Activated naive CD8-positive, alpha-beta T cell treated with anti-CD3 and anti-CD28 coated beads, Interleukin-2, amount 50 U/mL, for 24 hours (primary cell): Measurements from ENCODE around the gene TOP3A.
A peak's percentile ranks its signal among the peaks of the same experiment; 100 is the strongest.

Experiments used
- ATAC-seq: fragments of 150-1000 bp; cut with Tn5 transposase; one replicate; pipeline ENCODE4 v1.10.0; 2021
- DNase-seq: peaks from one replicate; pipeline ENCODE4 v3.0.0; 2021
- H3K27ac Mint-ChIP-seq: one replicate; pipeline ENCODE4 v1.8.0; 2021; ENCODE audit warnings: mild to moderate bottlenecking, mixed read lengths
- H3K27me3 Mint-ChIP-seq: one replicate; pipeline ENCODE4 v1.8.0; 2021; ENCODE audit warnings: mixed read lengths
- H3K36me3 Mint-ChIP-seq: one replicate; pipeline ENCODE4 v1.8.0; 2021; ENCODE audit warnings: low read depth, mixed read lengths
- H3K4me1 Mint-ChIP-seq: one replicate; pipeline ENCODE4 v1.8.0; 2021; ENCODE audit warnings: mixed read lengths
- H3K4me3 Mint-ChIP-seq: one replicate; pipeline ENCODE4 v1.8.0; 2021; ENCODE audit warnings: mild to moderate bottlenecking, moderate library complexity, mixed read lengths
- H3K9me3 Mint-ChIP-seq: one replicate; pipeline ENCODE4 v1.8.0; 2021; ENCODE audit warnings: mixed read lengths

TOP3A gene

GRCh38 chr17:18331879-18332278 lies 17.1 kb upstream of the TOP3A start:
- Mint-ChIP-seq H3K36me3 (peaks cover 17% of the 10 kb centered on the region), H3K27ac (no peak overlapping the region), H3K27me3 (no peaks in the 10 kb centered on the region), H3K4me3 (no peak overlapping the region), H3K4me1 (peaks cover 6% of the 10 kb centered on the region), H3K9me3 (no peaks in the 10 kb centered on the region)
- ATAC-seq: no peak
- no peak for DNase-seq

DNA sequence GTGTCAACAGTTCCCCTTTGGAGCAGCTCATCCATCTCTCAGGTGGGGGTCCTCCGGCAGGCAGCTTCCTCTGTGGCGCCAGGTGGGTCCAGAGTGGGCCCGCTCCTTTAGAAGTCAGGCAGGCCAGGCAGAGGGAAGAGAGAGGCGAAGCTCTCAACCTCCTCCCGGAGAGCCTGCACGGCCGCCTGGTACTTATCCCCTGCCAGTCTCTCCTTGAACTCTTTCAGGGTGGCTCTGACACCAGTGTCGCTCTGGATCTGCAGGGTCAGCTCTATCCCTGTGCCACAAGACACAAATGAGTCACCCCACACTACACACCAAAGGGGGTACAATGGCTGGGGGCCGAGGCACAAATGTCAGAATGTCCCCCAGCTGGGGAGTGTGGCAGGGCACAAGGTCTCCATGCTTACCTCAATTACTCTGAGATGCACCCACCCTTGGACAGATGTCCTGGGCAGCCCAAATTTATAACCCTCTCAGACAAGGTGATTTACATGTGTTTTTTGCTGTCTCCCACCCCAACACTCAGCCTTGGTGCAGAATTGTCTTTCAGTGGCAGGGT lies 13.9 kb upstream of the TOP3A start:
- H3K27me3 Mint-ChIP-seq: no peaks in the 10 kb centered on the region
- no peak overlapping the region for H3K27ac Mint-ChIP-seq
- H3K36me3 Mint-ChIP-seq: peaks cover 14% of the 10 kb centered on the region
- ATAC-seq (no peak), DNase-seq (no peak)
- no peak overlapping the region for H3K4me3 Mint-ChIP-seq
- no peaks in the 10 kb centered on the region for H3K9me3 Mint-ChIP-seq
- H3K4me1 Mint-ChIP-seq: peaks cover 15% of the 10 kb centered on the region

DNA sequence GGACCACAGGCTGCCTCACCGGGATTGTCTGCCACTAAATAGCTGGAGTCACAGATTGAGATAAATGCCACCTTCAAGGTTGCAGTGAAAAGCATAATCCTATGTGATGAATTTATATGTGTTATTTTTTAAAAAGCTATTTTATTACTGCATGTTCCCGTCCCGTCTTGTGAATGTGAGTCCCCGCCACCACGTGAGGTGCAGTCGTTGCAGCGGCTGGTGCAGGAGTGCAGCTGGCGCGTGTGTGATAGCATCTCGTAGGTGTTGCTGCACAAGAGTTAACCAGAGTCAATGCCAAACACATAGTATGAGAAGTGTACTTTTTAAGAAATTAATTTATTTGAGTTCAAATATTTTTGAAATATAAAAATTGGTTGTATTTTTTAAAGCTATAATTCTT lies 12.8 kb upstream of the TOP3A start:
- Mint-ChIP-seq H3K27me3 (no peaks in the 10 kb centered on the region), H3K27ac (no peak overlapping the region), H3K4me1 (peaks cover 15% of the 10 kb centered on the region), H3K36me3 (peaks cover 14% of the 10 kb centered on the region), H3K9me3 (no peaks in the 10 kb centered on the region), H3K4me3 (no peak overlapping the region)
- ATAC-seq (no peak), DNase-seq (no peak)

DNA sequence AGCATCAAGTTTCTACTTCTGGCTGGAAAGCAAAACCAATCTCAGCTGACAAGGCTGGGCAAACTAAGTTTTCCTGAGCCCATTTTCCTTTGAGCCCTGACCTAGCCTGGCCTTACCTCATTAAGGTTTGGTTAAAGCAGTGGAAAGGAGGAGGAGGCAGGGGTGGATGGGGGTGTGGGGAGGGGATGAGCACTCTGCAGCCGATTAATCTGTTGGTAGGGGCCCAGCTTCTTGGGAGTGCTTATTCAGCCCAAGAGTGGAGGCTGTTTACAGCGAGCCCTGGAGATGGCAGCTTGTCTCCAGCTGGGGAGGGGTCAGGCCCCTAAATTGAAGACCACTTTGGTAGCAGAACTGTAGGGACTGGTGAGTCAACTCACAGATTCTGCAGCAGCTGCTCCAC lies 12.3 kb upstream of the TOP3A start:
- Mint-ChIP-seq H3K4me1 (peaks cover 13% of the 10 kb centered on the region), H3K4me3 (no peak overlapping the region), H3K36me3 (peaks cover 14% of the 10 kb centered on the region), H3K27ac (no peak overlapping the region), H3K27me3 (no peaks in the 10 kb centered on the region), H3K9me3 (no peaks in the 10 kb centered on the region)
- no peak for ATAC-seq
- no peak for DNase-seq

- no peaks in the 10 kb centered on the region for H3K27me3 Mint-ChIP-seq
- peaks cover 14% of the 10 kb centered on the region for H3K36me3 Mint-ChIP-seq
- H3K4me1 Mint-ChIP-seq: peaks cover 11% of the 10 kb centered on the region
- no peaks in the 10 kb centered on the region for H3K9me3 Mint-ChIP-seq
- ATAC-seq (no peak), DNase-seq (no peak)
- peak overlapping the region; percentile 15 for H3K27ac Mint-ChIP-seq
- H3K4me3 Mint-ChIP-seq: no peak overlapping the region
These were observed 11.8 kb upstream of the TOP3A start for GRCh38 chr17:18326572-18326971.

GRCh38 chr17:18326039-18326438 lies 11.2 kb upstream of the TOP3A start:
- Mint-ChIP-seq H3K27me3 (no peaks in the 10 kb centered on the region), H3K4me3 (no peak overlapping the region), H3K4me1 (peaks cover 12% of the 10 kb centered on the region), H3K36me3 (peaks cover 14% of the 10 kb centered on the region), H3K27ac (peak overlapping the region; percentile 15), H3K9me3 (no peaks in the 10 kb centered on the region)
- no peak for ATAC-seq
- no peak for DNase-seq

GRCh38 chr17:18324140-18325050 lies 9.6 kb upstream of the TOP3A start:
- H3K36me3 Mint-ChIP-seq: peaks cover 13% of the 10 kb centered on the region
- H3K27ac Mint-ChIP-seq: peak overlapping the region; percentile 44
- ATAC-seq (no peak), DNase-seq (no peak)
- H3K4me1 Mint-ChIP-seq: peaks cover 26% of the 10 kb centered on the region
- H3K4me3 Mint-ChIP-seq: no peak overlapping the region
- no peaks in the 10 kb centered on the region for H3K27me3 Mint-ChIP-seq
- H3K9me3 Mint-ChIP-seq: no peaks in the 10 kb centered on the region

- Mint-ChIP-seq H3K27me3 (no peaks in the 10 kb centered on the region), H3K27ac (peak overlapping the region; percentile 42), H3K36me3 (peaks cover 11% of the 10 kb centered on the region)
These were observed 8.8 kb upstream of the TOP3A start for GRCh38 chr17:18323507-18324139.

DNA sequence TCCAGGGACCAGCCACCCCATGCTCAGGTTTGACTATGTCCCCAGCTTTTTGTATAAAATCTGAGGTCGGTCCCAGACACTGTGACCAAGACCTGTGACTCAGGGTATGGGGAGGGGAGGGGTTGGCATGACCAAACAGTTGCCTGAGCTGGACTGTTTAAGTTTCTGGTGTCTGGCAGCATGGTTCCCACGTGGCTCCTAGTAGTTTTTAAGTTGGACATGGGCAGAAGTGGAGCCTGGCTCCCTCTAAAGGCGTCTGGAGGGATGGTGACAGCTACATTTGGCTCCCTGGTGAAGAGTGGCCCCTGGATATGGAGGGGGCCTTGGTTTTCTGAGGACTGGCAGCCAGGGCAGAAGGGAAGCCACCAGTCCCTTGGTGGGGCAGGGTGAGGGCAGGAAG lies 8.2 kb upstream of the TOP3A start:
- no peak for ATAC-seq
- Mint-ChIP-seq H3K9me3 (no peaks in the 10 kb centered on the region), H3K4me3 (no peak overlapping the region), H3K4me1 (peaks cover 39% of the 10 kb centered on the region), H3K36me3 (peaks cover 10% of the 10 kb centered on the region), H3K27ac (peak overlapping the region; percentile 42), H3K27me3 (no peaks in the 10 kb centered on the region)
- no peak for DNase-seq

More at GRCh38 chr17:18323507-18324139, 8.8 kb upstream of the TOP3A start:
- Mint-ChIP-seq H3K4me3 (no peak overlapping the region), H3K4me1 (peaks cover 33% of the 10 kb centered on the region), H3K9me3 (no peaks in the 10 kb centered on the region)
- ATAC-seq (no peak), DNase-seq (no peak)

- Mint-ChIP-seq H3K4me3 (no peak overlapping the region), H3K4me1 (peaks cover 44% of the 10 kb centered on the region), H3K27me3 (no peaks in the 10 kb centered on the region), H3K36me3 (peaks cover 13% of the 10 kb centered on the region), H3K9me3 (no peaks in the 10 kb centered on the region), H3K27ac (no peak overlapping the region)
- ATAC-seq (no peak), DNase-seq (no peak)
These were observed 7.7 kb upstream of the TOP3A start for GRCh38 chr17:18322522-18322921.

- DNase-seq (no peak), ATAC-seq (no peak)
- no peaks in the 10 kb centered on the region for H3K9me3 Mint-ChIP-seq
- no peaks in the 10 kb centered on the region for H3K27me3 Mint-ChIP-seq
- no peak overlapping the region for H3K4me3 Mint-ChIP-seq
- H3K4me1 Mint-ChIP-seq: peaks cover 56% of the 10 kb centered on the region
- H3K27ac Mint-ChIP-seq: no peak overlapping the region
- H3K36me3 Mint-ChIP-seq: peaks cover 23% of the 10 kb centered on the region
These were observed 6.5 kb upstream of the TOP3A start for GRCh38 chr17:18321309-18321708.

GRCh38 chr17:18320301-18320700 lies 5.5 kb upstream of the TOP3A start:
- Mint-ChIP-seq H3K27ac (no peak overlapping the region), H3K27me3 (no peaks in the 10 kb centered on the region), H3K4me1 (peaks cover 59% of the 10 kb centered on the region), H3K36me3 (peaks cover 25% of the 10 kb centered on the region), H3K9me3 (no peaks in the 10 kb centered on the region), H3K4me3 (no peak overlapping the region)
- DNase-seq: no peak
- ATAC-seq: no peak

GRCh38 chr17:18319604-18320256 lies 4.9 kb upstream of the TOP3A start:
- Mint-ChIP-seq H3K36me3 (peaks cover 19% of the 10 kb centered on the region), H3K27ac (peak overlapping the region; percentile 10), H3K4me3 (no peak overlapping the region), H3K9me3 (no peaks in the 10 kb centered on the region), H3K4me1 (peaks cover 57% of the 10 kb centered on the region), H3K27me3 (no peaks in the 10 kb centered on the region)
- ATAC-seq (no peak), DNase-seq (no peak)

DNA sequence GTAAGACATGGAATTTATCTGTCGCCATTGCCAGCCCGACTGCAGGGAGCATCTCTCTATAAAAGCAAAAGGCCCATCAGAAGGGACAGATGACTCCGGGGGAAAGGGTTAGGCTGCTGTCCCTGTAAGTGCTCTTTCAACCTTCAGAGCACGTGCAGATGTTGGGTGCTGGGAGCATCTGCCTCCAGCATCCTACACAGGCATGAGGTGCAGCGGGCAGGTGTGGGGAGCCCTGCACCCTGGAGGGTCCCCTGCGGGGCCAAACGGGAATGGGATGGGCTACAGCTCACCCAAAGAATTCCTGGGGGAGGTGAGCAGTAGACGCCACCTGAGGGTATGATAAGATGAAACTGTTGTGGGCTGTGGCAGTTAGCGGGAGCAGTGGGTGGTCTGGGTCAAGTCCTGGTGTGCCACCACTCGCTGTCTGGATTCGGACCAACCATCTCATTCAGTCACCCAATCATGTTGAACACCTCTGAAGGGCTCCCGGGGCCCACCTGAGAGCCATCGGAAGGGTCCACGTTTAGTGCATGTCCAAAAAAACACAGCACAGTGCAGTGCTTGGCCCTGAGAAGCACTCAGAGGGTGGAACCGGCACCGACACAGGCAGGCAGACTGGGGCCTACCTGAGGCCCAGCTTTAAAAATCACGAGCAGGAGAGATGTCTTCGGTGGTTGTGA lies 4.1 kb upstream of the TOP3A start:
- Mint-ChIP-seq H3K36me3 (peaks cover 23% of the 10 kb centered on the region), H3K9me3 (no peaks in the 10 kb centered on the region), H3K4me1 (peaks cover 57% of the 10 kb centered on the region), H3K27ac (peak overlapping the region; percentile 41), H3K27me3 (no peaks in the 10 kb centered on the region), H3K4me3 (peak overlapping the region; percentile 11)
- DNase-seq: no peak
- ATAC-seq: no peak
